ENCODE measurements around the gene PPFIA2.

The PPFIA2 gene

DNA sequence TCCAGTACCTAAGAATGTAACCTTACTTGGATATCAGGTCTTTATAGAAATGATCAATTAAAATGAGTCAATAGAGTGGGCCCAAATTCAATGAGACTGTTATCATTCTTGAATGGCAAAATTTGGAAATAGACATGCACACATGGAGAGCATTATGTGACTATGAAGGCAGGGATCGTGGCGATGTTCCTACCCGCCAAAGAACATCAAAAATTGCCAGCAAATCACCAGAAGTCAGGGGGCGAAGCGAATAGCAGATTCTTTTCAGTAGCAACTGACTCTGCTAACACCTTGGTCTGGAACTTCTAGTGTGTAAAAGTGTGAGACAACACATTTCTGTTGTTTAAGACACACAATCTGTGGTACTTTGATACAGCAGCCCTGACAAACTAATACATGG, 488.8 kb downstream of the PPFIA2 start:
- in situ Hi-C loops (cut with MboI; ENCODE audit: low pct_unique_long_range_greater_than_20kb, low sequenced_read_pairs, unreplicated experiment), result no loop called here
- TF ChIP-seq, protein P1, sequence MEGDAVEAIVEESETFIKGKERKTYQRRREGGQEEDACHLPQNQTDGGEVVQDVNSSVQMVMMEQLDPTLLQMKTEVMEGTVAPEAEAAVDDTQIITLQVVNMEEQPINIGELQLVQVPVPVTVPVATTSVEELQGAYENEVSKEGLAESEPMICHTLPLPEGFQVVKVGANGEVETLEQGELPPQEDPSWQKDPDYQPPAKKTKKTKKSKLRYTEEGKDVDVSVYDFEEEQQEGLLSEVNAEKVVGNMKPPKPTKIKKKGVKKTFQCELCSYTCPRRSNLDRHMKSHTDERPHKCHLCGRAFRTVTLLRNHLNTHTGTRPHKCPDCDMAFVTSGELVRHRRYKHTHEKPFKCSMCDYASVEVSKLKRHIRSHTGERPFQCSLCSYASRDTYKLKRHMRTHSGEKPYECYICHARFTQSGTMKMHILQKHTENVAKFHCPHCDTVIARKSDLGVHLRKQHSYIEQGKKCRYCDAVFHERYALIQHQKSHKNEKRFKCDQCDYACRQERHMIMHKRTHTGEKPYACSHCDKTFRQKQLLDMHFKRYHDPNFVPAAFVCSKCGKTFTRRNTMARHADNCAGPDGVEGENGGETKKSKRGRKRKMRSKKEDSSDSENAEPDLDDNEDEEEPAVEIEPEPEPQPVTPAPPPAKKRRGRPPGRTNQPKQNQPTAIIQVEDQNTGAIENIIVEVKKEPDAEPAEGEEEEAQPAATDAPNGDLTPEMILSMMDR (IDR thresholded peaks at IDR 0.05; ENCODE audit: extremely low read depth, insufficient read depth, missing control alignments), result no peak
- no peak for DNase-seq (ENCODE audit: low spot score)

- TF ChIP-seq, protein P1 (IDR thresholded peaks at IDR 0.05; ENCODE audit: extremely low read depth, insufficient read depth, missing control alignments), result no peak
- no peak for DNase-seq (ENCODE audit: low spot score)
- in situ Hi-C loops (cut with MboI; ENCODE audit: low pct_unique_long_range_greater_than_20kb, low sequenced_read_pairs, unreplicated experiment), result no loop called here
Observed at GRCh38 chr12:81263072-81263471, 496.1 kb downstream of the PPFIA2 start.

GRCh38 chr12:81261508-81262207, 497.5 kb downstream of the PPFIA2 start:
- TF ChIP-seq, protein P1 (IDR thresholded peaks at IDR 0.05; ENCODE audit: extremely low read depth, insufficient read depth, missing control alignments), result no peak
- in situ Hi-C loops (cut with MboI; ENCODE audit: low pct_unique_long_range_greater_than_20kb, low sequenced_read_pairs, unreplicated experiment), result no loop called here

DNA sequence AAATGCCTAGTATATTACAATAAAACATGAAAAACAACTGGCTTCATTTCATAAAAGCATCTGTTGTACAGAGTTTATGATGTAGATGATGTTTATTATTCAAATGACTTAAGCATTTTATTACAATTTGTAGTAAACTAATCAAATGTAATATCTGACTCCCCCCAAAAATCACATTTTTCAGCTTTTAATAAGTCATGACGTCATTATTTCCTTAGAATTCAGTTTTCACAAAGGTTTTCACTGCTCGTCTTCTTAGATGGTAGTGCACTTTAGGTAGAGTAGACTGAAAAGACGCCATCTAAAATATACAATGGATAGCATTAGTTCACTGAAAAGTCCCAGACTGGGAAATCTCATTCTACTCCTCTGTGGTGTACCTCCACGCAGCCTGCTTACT, 499.8 kb downstream of the PPFIA2 start:
- in situ Hi-C loops (cut with MboI; ENCODE audit: low pct_unique_long_range_greater_than_20kb, low sequenced_read_pairs, unreplicated experiment), result no loop called here
- TF ChIP-seq, protein P1 (IDR thresholded peaks at IDR 0.05; ENCODE audit: extremely low read depth, insufficient read depth, missing control alignments), result no peak
- no peak for DNase-seq (ENCODE audit: low spot score)

More at GRCh38 chr12:81261508-81262207, 497.5 kb downstream of the PPFIA2 start:
- no peak for DNase-seq (ENCODE audit: low spot score)

DNA sequence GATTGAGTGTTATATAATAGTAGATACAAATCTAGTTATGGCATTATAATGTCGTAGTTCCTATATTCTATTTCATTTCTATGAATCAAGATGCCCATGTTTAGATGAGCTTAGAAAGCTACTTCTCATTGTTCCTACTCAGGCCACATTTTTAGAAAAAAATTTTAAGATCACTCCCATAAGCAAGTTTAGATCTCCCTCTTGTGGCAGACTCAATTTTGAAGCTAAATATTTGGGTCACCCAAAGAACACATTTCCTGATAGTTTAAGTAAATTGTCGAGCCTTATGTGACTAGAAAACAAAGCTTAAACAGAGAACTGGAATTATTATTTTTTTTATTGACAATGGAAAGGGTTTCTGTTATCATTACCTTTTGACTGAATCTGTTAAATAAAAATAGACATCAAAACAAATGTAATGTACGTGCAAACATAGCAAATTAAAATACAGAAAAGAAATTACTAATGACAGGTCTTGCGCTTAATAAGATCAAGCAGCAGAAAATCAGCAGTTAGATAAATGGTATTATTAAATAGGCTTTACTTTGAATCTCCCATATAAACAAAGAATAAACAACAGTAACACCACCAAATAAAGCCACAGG, 501.1 kb downstream of the PPFIA2 start:
- TF ChIP-seq, protein P1 (IDR thresholded peaks at IDR 0.05; ENCODE audit: extremely low read depth, insufficient read depth, missing control alignments), result peak; percentile 36
- no peak for DNase-seq (ENCODE audit: low spot score)
- in situ Hi-C loops (cut with MboI; ENCODE audit: low pct_unique_long_range_greater_than_20kb, low sequenced_read_pairs, unreplicated experiment), result no loop called here

GRCh38 chr12:81255947-81256346, 503.2 kb downstream of the PPFIA2 start:
- DNase-seq (ENCODE audit: low spot score), result no peak
- TF ChIP-seq, protein P1 (IDR thresholded peaks at IDR 0.05; ENCODE audit: extremely low read depth, insufficient read depth, missing control alignments), result no peak
- in situ Hi-C loops (cut with MboI; ENCODE audit: low pct_unique_long_range_greater_than_20kb, low sequenced_read_pairs, unreplicated experiment), result no loop called here
